ENCODE data around the gene ZNF732. TPM values are rescaled to one million over a fixed set of nuclear protein-coding genes. Genes with fewer than 3 reads are reported as not detected.

Gene ZNF732
- total RNA-seq, 1 experiment from 2014 or later, result not detected

DNA sequence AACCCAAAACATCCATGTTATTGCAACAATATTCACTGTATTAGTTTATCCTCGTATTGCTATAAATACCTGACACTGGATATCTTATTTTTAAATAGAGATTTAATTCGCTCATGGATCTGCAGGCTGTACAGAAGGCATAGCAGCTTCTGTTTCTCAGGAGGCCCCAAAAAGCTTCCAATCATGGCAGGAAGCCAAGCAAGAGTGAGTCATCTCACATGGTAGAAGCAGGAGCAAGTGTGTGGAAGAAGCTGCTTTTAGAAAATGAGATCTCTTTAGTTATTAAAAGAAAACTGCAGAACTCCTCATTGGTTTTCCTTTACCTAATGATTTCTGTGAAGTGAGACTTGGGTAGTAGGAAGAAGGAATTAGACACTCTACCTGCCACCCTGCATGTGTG is 16.4 kb downstream of the ZNF732 start:
- TF ChIP-seq TCF7L2 (IDR thresholded peaks at IDR 0.05; ENCODE audit: low read depth, low read length) (no peak), SIN3A (IDR thresholded peaks at IDR 0.05; ENCODE audit: borderline replicate concordance, insufficient read depth, low read depth, low read length) (no peak), POLR2AphosphoS5 (IDR thresholded peaks at IDR 0.05; ENCODE audit: low read depth, low read length) (no peak)
- TF ChIP-seq, protein P1, sequence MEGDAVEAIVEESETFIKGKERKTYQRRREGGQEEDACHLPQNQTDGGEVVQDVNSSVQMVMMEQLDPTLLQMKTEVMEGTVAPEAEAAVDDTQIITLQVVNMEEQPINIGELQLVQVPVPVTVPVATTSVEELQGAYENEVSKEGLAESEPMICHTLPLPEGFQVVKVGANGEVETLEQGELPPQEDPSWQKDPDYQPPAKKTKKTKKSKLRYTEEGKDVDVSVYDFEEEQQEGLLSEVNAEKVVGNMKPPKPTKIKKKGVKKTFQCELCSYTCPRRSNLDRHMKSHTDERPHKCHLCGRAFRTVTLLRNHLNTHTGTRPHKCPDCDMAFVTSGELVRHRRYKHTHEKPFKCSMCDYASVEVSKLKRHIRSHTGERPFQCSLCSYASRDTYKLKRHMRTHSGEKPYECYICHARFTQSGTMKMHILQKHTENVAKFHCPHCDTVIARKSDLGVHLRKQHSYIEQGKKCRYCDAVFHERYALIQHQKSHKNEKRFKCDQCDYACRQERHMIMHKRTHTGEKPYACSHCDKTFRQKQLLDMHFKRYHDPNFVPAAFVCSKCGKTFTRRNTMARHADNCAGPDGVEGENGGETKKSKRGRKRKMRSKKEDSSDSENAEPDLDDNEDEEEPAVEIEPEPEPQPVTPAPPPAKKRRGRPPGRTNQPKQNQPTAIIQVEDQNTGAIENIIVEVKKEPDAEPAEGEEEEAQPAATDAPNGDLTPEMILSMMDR (IDR thresholded peaks at IDR 0.05), result no peak
- TF ChIP-seq, protein P2, sequence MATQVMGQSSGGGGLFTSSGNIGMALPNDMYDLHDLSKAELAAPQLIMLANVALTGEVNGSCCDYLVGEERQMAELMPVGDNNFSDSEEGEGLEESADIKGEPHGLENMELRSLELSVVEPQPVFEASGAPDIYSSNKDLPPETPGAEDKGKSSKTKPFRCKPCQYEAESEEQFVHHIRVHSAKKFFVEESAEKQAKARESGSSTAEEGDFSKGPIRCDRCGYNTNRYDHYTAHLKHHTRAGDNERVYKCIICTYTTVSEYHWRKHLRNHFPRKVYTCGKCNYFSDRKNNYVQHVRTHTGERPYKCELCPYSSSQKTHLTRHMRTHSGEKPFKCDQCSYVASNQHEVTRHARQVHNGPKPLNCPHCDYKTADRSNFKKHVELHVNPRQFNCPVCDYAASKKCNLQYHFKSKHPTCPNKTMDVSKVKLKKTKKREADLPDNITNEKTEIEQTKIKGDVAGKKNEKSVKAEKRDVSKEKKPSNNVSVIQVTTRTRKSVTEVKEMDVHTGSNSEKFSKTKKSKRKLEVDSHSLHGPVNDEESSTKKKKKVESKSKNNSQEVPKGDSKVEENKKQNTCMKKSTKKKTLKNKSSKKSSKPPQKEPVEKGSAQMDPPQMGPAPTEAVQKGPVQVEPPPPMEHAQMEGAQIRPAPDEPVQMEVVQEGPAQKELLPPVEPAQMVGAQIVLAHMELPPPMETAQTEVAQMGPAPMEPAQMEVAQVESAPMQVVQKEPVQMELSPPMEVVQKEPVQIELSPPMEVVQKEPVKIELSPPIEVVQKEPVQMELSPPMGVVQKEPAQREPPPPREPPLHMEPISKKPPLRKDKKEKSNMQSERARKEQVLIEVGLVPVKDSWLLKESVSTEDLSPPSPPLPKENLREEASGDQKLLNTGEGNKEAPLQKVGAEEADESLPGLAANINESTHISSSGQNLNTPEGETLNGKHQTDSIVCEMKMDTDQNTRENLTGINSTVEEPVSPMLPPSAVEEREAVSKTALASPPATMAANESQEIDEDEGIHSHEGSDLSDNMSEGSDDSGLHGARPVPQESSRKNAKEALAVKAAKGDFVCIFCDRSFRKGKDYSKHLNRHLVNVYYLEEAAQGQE (IDR thresholded peaks at IDR 0.05; ENCODE audit: insufficient read depth in 1 of 2, low read depth in 2 of 2, low read length in 1 of 2), result no peak
- no peaks in the 10 kb centered on the region for H3K36me3 ChIP-seq (ENCODE audit: control insufficient read depth, insufficient read depth, low read length)
- H3K27ac ChIP-seq (ENCODE audit: low read length), result no peak overlapping the region
- no peak for DNase-seq (ENCODE audit: low read depth, low spot score)
- H3K27me3 ChIP-seq (ENCODE audit: control insufficient read depth, insufficient read depth, low read length), result no peaks in the 10 kb centered on the region
- H3K9me3 ChIP-seq (ENCODE audit: control insufficient read depth, insufficient read depth, low read depth, low read length), result 0 out of 2 replicates have a peak, but pooled peaks cover 7% of the 10 kb centered on the region
- BruUV-seq (replicated peaks), result no TSS peak
- in situ Hi-C loops (cut with HindIII; ENCODE audit: low pct_unique_long_range_greater_than_20kb, low sequenced_read_pairs), result no loop called here
- intact Hi-C loops (cut with micrococcal nuclease; ENCODE audit: unreplicated experiment), result no loop called here
- no peak for ATAC-seq
- CTCF ChIA-PET, result no interaction called here
- POLR2A ChIA-PET, result no interaction called here
- no peaks in the 10 kb centered on the region for H3K4me1 ChIP-seq (ENCODE audit: control insufficient read depth, insufficient read depth, low read length)
- no peak overlapping the region for H3K4me3 ChIP-seq (ENCODE audit: low read depth in 2 of 2, low read length in 2 of 2)

DNA sequence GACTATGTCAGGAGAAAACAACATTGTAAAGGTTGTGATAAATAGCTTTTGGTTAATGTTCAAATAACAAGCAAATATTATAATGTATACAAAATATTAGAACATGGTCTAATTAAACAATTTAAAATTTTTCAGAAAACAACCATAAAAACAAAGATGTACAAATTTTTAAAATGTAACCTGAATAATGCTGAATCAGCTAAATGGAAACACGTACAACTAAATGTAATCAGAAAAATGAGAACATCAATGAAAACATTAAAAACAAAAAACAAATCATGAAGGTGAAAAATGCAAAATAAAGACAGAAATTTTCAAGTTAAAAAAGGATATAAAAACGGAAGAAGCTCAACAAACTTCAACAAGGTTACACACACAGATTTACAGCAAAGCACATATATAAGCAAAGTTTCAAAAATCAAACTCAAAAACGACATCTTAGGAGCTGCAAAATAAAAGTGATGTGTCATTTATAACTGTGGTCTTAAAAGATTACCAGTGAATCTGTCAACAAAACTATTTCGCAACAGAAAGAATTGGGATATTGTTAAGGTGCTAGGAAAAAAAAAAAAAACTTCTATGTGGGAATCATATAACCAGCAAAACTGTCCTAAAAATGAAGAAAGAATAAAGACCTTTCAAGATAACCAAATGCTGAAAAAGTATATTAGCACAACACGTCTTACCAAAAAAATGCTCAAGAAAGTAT is 31.8 kb downstream of the ZNF732 start:
- Histone ChIP-seq H3K4me3 (ENCODE audit: low read depth in 2 of 2, low read length in 2 of 2) (no peak overlapping the region), H3K36me3 (ENCODE audit: control insufficient read depth, insufficient read depth, low read length) (no peaks in the 10 kb centered on the region), H3K27me3 (ENCODE audit: control insufficient read depth, insufficient read depth, low read length) (no peaks in the 10 kb centered on the region), H3K27ac (ENCODE audit: low read length) (no peak overlapping the region), H3K4me1 (ENCODE audit: control insufficient read depth, insufficient read depth, low read length) (no peaks in the 10 kb centered on the region), H3K9me3 (ENCODE audit: control insufficient read depth, insufficient read depth, low read depth, low read length) (peaks cover 64% of the 10 kb centered on the region)
- in situ Hi-C loops (cut with HindIII; ENCODE audit: low pct_unique_long_range_greater_than_20kb, low sequenced_read_pairs) (no loop called here), intact Hi-C loops (cut with micrococcal nuclease; ENCODE audit: unreplicated experiment) (no loop called here)
- DNase-seq (ENCODE audit: low read depth, low spot score) (no peak), ATAC-seq (no peak)
- CTCF ChIA-PET, result no interaction called here
- no peak for TF ChIP-seq POLR2AphosphoS5 (IDR thresholded peaks at IDR 0.05; ENCODE audit: low read depth, low read length)
- TF ChIP-seq, protein P2 (IDR thresholded peaks at IDR 0.05; ENCODE audit: insufficient read depth in 1 of 2, low read depth in 2 of 2, low read length in 1 of 2), result no peak
- TF ChIP-seq, protein P1 (IDR thresholded peaks at IDR 0.05), result no peak
- no peak for TF ChIP-seq SIN3A (IDR thresholded peaks at IDR 0.05; ENCODE audit: borderline replicate concordance, insufficient read depth, low read depth, low read length)
- no peak for TF ChIP-seq TCF7L2 (IDR thresholded peaks at IDR 0.05; ENCODE audit: low read depth, low read length)
- BruUV-seq (replicated peaks), result no TSS peak
- POLR2A ChIA-PET, result no interaction called here
